ENCODE data around the gene CDC25A.

The CDC25A gene

GRCh38 chr3:48180531-48181253, 7.5 kb downstream of the CDC25A start:
- no peaks in the 10 kb centered on the region for H3K36me3 ChIP-seq (ENCODE audit: control insufficient read depth in 2 of 2, insufficient read depth in 2 of 2, low read length in 2 of 2)
- H3K9ac ChIP-seq (ENCODE audit: low read length in 2 of 2): no peak overlapping the region
- H3K9me3 ChIP-seq (ENCODE audit: control insufficient read depth in 2 of 2, low read length in 2 of 2): no peaks in the 10 kb centered on the region
- no peaks in the 10 kb centered on the region for H3K27me3 ChIP-seq (ENCODE audit: control insufficient read depth in 1 of 2, insufficient read depth in 2 of 2, low read length in 2 of 2)
- H3K4me1 ChIP-seq (ENCODE audit: control insufficient read depth, insufficient read depth, low read length): no peaks in the 10 kb centered on the region
- H3K27ac ChIP-seq (ENCODE audit: low read length): no peak overlapping the region
- no peak overlapping the region for H3K4me3 ChIP-seq (ENCODE audit: low read length in 2 of 2)

GRCh38 chr3:48180021-48180420, 8.2 kb downstream of the CDC25A start:
- H3K4me1 ChIP-seq (ENCODE audit: control insufficient read depth, insufficient read depth, low read length): no peaks in the 10 kb centered on the region
- H3K9me3 ChIP-seq (ENCODE audit: control insufficient read depth in 2 of 2, low read length in 2 of 2): no peaks in the 10 kb centered on the region
- no peak overlapping the region for H3K27ac ChIP-seq (ENCODE audit: low read length)
- no peak overlapping the region for H3K9ac ChIP-seq (ENCODE audit: low read length in 2 of 2)
- no peak overlapping the region for H3K4me3 ChIP-seq (ENCODE audit: low read length in 2 of 2)
- no peaks in the 10 kb centered on the region for H3K27me3 ChIP-seq (ENCODE audit: control insufficient read depth in 1 of 2, insufficient read depth in 2 of 2, low read length in 2 of 2)
- no peaks in the 10 kb centered on the region for H3K36me3 ChIP-seq (ENCODE audit: control insufficient read depth in 2 of 2, insufficient read depth in 2 of 2, low read length in 2 of 2)

GRCh38 chr3:48178072-48178471, 10.1 kb downstream of the CDC25A start:
- no peak overlapping the region for H3K9ac ChIP-seq (ENCODE audit: low read length in 2 of 2)
- no peak overlapping the region for H3K27ac ChIP-seq (ENCODE audit: low read length)
- H3K27me3 ChIP-seq (ENCODE audit: control insufficient read depth in 1 of 2, insufficient read depth in 2 of 2, low read length in 2 of 2): no peaks in the 10 kb centered on the region
- no peak overlapping the region for H3K4me3 ChIP-seq (ENCODE audit: low read length in 2 of 2)
- H3K36me3 ChIP-seq (ENCODE audit: control insufficient read depth in 2 of 2, insufficient read depth in 2 of 2, low read length in 2 of 2): peaks cover 0 to 4% of the 10 kb centered on the region in 2 donors
- no peaks in the 10 kb centered on the region for H3K9me3 ChIP-seq (ENCODE audit: control insufficient read depth in 2 of 2, low read length in 2 of 2)
- no peaks in the 10 kb centered on the region for H3K4me1 ChIP-seq (ENCODE audit: control insufficient read depth, insufficient read depth, low read length)

- H3K4me3 ChIP-seq (ENCODE audit: low read length in 2 of 2): no peak overlapping the region
- H3K9me3 ChIP-seq (ENCODE audit: control insufficient read depth in 2 of 2, low read length in 2 of 2): no peaks in the 10 kb centered on the region
- H3K36me3 ChIP-seq (ENCODE audit: control insufficient read depth in 2 of 2, insufficient read depth in 2 of 2, low read length in 2 of 2): no peaks in the 10 kb centered on the region
- no peak overlapping the region for H3K9ac ChIP-seq (ENCODE audit: low read length in 2 of 2)
- H3K27me3 ChIP-seq (ENCODE audit: control insufficient read depth in 1 of 2, insufficient read depth in 2 of 2, low read length in 2 of 2): no peaks in the 10 kb centered on the region
- no peaks in the 10 kb centered on the region for H3K4me1 ChIP-seq (ENCODE audit: control insufficient read depth, insufficient read depth, low read length)
- H3K27ac ChIP-seq (ENCODE audit: low read length): no peak overlapping the region
Measured at GRCh38 chr3:48157950-48158376, 30.3 kb downstream of the CDC25A start.

- Histone ChIP-seq H3K9ac (ENCODE audit: low read length in 2 of 2) (no peak overlapping the region), H3K36me3 (ENCODE audit: control insufficient read depth in 2 of 2, insufficient read depth in 2 of 2, low read length in 2 of 2) (no peaks in the 10 kb centered on the region), H3K27ac (ENCODE audit: low read length) (no peak overlapping the region), H3K27me3 (ENCODE audit: control insufficient read depth in 1 of 2, insufficient read depth in 2 of 2, low read length in 2 of 2) (no peaks in the 10 kb centered on the region), H3K4me1 (ENCODE audit: control insufficient read depth, insufficient read depth, low read length) (no peaks in the 10 kb centered on the region), H3K4me3 (ENCODE audit: low read length in 2 of 2) (no peak overlapping the region), H3K9me3 (ENCODE audit: control insufficient read depth in 2 of 2, low read length in 2 of 2) (no peaks in the 10 kb centered on the region)
Measured at GRCh38 chr3:48157202-48157840, 30.9 kb downstream of the CDC25A start.

- H3K9me3 ChIP-seq (ENCODE audit: control insufficient read depth in 2 of 2, low read length in 2 of 2): no peaks in the 10 kb centered on the region
- peaks cover 5% of the 10 kb centered on the region for H3K4me1 ChIP-seq (ENCODE audit: control insufficient read depth, insufficient read depth, low read length)
- H3K9ac ChIP-seq (ENCODE audit: low read length in 2 of 2): no peak overlapping the region
- H3K4me3 ChIP-seq (ENCODE audit: low read length in 2 of 2): no peak overlapping the region
- no peaks in the 10 kb centered on the region for H3K27me3 ChIP-seq (ENCODE audit: control insufficient read depth in 1 of 2, insufficient read depth in 2 of 2, low read length in 2 of 2)
- no peak overlapping the region for H3K27ac ChIP-seq (ENCODE audit: low read length)
- no peaks in the 10 kb centered on the region for H3K36me3 ChIP-seq (ENCODE audit: control insufficient read depth in 2 of 2, insufficient read depth in 2 of 2, low read length in 2 of 2)
Measured at GRCh38 chr3:48156163-48156562, 32.1 kb downstream of the CDC25A start.

GRCh38 chr3:48155122-48155521, 33.1 kb downstream of the CDC25A start:
- Histone ChIP-seq H3K27ac (ENCODE audit: low read length) (no peak overlapping the region), H3K9ac (ENCODE audit: low read length in 2 of 2) (no peak overlapping the region), H3K4me3 (ENCODE audit: low read length in 2 of 2) (no peak overlapping the region), H3K36me3 (ENCODE audit: control insufficient read depth in 2 of 2, insufficient read depth in 2 of 2, low read length in 2 of 2) (no peaks in the 10 kb centered on the region), H3K9me3 (ENCODE audit: control insufficient read depth in 2 of 2, low read length in 2 of 2) (no peaks in the 10 kb centered on the region), H3K4me1 (ENCODE audit: control insufficient read depth, insufficient read depth, low read length) (peaks cover 7% of the 10 kb centered on the region), H3K27me3 (ENCODE audit: control insufficient read depth in 1 of 2, insufficient read depth in 2 of 2, low read length in 2 of 2) (no peaks in the 10 kb centered on the region)

- Histone ChIP-seq H3K4me3 (ENCODE audit: low read length in 2 of 2) (no peak overlapping the region), H3K27ac (ENCODE audit: low read length) (peak overlapping the region; percentile 46), H3K9ac (ENCODE audit: low read length in 2 of 2) (peak overlapping the region in 1 of 2 donors; percentile 29)
Measured at GRCh38 chr3:48151807-48152427, 36.3 kb downstream of the CDC25A start.

GRCh38 chr3:48151058-48151806, 37.0 kb downstream of the CDC25A start:
- Histone ChIP-seq H3K9ac (ENCODE audit: low read length in 2 of 2) (peak overlapping the region; percentile 2 to 36), H3K4me3 (ENCODE audit: low read length in 2 of 2) (no peak overlapping the region), H3K27ac (ENCODE audit: low read length) (peak overlapping the region; percentile 46)

More at GRCh38 chr3:48151807-48152427, 36.3 kb downstream of the CDC25A start:
- Histone ChIP-seq H3K4me1 (ENCODE audit: control insufficient read depth, insufficient read depth, low read length) (peaks cover 7% of the 10 kb centered on the region), H3K27me3 (ENCODE audit: control insufficient read depth in 1 of 2, insufficient read depth in 2 of 2, low read length in 2 of 2) (no peaks in the 10 kb centered on the region), H3K9me3 (ENCODE audit: control insufficient read depth in 2 of 2, low read length in 2 of 2) (no peaks in the 10 kb centered on the region), H3K36me3 (ENCODE audit: control insufficient read depth in 2 of 2, insufficient read depth in 2 of 2, low read length in 2 of 2) (no peaks in the 10 kb centered on the region)

GRCh38 chr3:48143992-48144391, 44.2 kb downstream of the CDC25A start:
- no peaks in the 10 kb centered on the region for H3K4me1 ChIP-seq (ENCODE audit: control insufficient read depth, insufficient read depth, low read length)
- H3K4me3 ChIP-seq (ENCODE audit: low read length in 2 of 2): no peak overlapping the region
- H3K27ac ChIP-seq (ENCODE audit: low read length): no peak overlapping the region
- H3K27me3 ChIP-seq (ENCODE audit: control insufficient read depth in 1 of 2, insufficient read depth in 2 of 2, low read length in 2 of 2): no peaks in the 10 kb centered on the region
- H3K9me3 ChIP-seq (ENCODE audit: control insufficient read depth in 2 of 2, low read length in 2 of 2): no peaks in the 10 kb centered on the region
- H3K9ac ChIP-seq (ENCODE audit: low read length in 2 of 2): no peak overlapping the region
- no peaks in the 10 kb centered on the region for H3K36me3 ChIP-seq (ENCODE audit: control insufficient read depth in 2 of 2, insufficient read depth in 2 of 2, low read length in 2 of 2)

More at GRCh38 chr3:48151058-48151806, 37.0 kb downstream of the CDC25A start:
- no peaks in the 10 kb centered on the region for H3K27me3 ChIP-seq (ENCODE audit: control insufficient read depth in 1 of 2, insufficient read depth in 2 of 2, low read length in 2 of 2)
- no peaks in the 10 kb centered on the region for H3K36me3 ChIP-seq (ENCODE audit: control insufficient read depth in 2 of 2, insufficient read depth in 2 of 2, low read length in 2 of 2)
- peaks cover 7% of the 10 kb centered on the region for H3K4me1 ChIP-seq (ENCODE audit: control insufficient read depth, insufficient read depth, low read length)
- H3K9me3 ChIP-seq (ENCODE audit: control insufficient read depth in 2 of 2, low read length in 2 of 2): no peaks in the 10 kb centered on the region

Measured in stomach smooth muscle (tissue), 2 donors.